CD4-positive, alpha-beta T cell treated with Interleukin-2 at 100 ng/mL for 4 hours (primary cell): ENCODE results near the gene CAPN13.
"Not testable (repeated sequence)": the region's sequence is repeated elsewhere in the genome, so short reads cannot be mapped to it uniquely, and the experiment has no call there.

Experiments
- DNase-seq: peaks from one replicate; pipeline ENCODE4 v3.0.0-alpha.2; 2020; ENCODE audit warnings: low spot score

The CAPN13 gene

DNA sequence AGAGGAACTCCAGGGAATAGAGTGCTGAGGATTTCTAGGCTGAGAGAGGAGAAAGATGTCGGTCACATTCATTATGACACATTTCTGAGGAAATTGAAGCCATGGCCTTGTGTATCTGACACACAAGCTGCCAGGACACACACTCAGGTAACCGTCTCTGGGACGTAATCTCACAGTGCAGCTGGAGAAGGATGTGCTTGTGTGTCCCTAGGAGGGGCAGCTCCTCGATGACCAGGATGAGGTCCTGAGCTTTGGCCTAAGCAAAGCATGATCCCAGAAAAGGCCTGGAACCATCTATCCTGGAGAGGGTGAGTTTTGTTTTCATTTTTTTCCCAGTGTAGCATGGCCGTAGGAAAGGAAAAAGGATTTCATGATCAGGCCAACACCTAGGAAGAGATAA, 102.2 kb downstream of the CAPN13 start:
- no peak for DNase-seq

DNA sequence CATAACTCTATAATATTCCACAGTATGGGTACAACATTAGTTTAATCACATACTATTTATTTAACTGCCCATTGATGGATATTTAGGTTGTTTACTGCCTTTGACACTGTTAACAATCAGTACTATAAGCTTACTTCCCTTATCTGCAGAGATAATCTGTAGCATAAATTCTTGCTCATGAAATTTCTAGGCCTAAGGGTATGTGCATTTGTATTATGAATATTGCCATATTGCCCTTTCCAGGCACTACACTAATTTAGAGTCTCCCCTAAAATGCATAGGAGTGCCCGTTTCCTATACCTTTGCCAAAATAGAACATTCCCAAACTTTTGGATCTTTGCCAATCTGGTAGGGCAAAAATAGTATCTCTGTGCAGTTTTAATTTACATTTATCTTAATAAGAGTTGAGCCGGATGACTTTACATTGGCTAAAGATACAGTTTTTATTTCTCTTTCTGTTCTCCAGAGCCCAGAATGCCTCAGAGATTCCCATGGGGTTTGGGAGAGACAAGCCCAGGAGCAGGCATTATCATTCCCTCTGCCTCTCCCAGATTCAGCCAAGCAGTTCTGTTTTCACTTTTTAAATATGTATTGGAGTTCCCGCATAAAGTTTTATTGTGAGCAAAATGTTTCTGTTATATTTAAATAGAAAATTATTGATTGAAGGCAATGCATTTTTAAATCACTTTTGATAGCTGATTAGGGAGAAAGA, 102.8 kb downstream of the CAPN13 start:
- DNase-seq, result no peak

GRCh38 chr2:30702694-30703093, 104.6 kb downstream of the CAPN13 start:
- DNase-seq, result no peak

GRCh38 chr2:30701782-30702181, 105.5 kb downstream of the CAPN13 start:
- DNase-seq, result no peak

DNA sequence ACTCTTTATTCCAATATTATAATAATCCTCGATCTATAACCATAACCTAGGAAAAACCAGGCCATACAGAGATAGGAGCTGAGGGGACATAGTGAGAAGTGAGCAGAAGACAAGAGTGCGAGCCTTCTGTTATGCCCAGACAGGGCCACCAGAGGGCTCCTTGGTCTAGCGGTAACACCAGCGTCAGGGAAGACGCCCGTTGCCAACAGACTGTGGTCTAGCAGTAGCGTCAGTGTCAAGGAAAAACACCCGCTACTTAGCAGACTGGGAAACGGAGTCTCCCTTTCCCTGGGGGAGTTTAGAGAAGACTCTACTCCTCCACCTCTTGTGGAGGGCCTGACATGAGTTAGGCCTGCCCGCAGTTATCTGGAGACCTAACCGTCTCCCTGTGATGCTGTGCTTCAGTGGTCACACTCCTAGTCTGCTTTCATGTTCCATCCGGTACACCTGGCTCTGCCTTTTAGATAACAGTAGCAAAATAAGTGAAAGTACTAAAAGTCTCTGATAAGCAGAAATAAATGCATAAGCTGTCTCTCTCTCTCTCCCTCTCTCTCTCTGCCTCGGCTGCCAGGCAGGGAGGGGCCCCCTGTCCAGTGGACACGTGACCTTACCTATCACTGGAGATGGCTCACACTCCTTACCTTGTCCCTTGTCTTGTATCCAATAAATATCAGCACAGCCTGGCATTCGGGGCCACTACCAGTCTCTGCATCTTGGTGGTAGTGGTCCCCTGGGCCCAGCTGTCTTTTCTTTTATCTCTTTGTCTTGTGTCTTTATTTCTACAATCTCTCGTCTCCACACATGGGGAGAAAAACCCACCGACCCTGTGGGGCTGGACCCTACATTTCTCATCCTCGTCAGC, 109.8 kb downstream of the CAPN13 start:
- not testable (repeated sequence) for DNase-seq

- no peak for DNase-seq
These were observed 111.5 kb downstream of the CAPN13 start for GRCh38 chr2:30695749-30696148.

DNA sequence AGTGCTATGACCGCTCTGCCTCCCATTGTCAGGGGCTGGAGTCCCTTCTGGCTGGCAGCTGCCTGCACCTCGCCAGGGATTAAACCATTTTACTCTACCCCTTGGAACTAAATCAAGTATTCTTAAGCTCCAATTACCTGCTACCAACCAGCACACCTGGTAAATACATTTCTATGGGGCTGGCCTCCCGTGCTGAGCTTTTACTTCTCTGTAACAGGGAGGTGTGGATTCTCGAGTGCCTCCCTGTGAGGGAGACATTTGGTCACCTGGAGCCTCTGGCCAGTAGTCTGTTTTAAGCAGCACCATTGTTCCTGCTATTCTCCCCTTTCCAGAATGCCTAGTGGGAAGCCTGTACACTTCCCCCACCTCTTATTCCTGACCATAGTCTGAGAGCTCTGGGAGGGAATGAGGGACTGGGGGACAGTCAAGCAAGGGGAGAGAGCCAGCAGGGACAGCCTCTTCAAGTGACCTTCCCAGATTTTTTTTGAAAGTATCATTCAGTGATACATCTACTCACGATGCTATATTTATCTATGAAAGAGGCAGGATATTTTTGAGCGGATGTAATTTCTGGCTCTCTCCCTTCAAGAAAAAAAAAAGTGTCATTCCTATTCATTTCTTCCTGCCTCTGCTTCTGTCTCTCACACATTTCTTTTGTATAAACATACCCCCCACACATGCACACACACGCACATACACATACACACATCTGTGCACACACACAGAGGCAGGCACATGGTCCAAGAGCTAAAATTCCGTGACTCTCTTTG, 112.8 kb downstream of the CAPN13 start:
- DNase-seq, result no peak

GRCh38 chr2:30693821-30694281, 113.4 kb downstream of the CAPN13 start:
- no peak for DNase-seq

GRCh38 chr2:30692829-30693275, 114.4 kb downstream of the CAPN13 start:
- DNase-seq, result no peak

GRCh38 chr2:30691948-30692828, 115.1 kb downstream of the CAPN13 start:
- no peak for DNase-seq

- no peak for DNase-seq
These were observed 115.9 kb downstream of the CAPN13 start for GRCh38 chr2:30691091-30691947.

GRCh38 chr2:30690126-30690561, 117.1 kb downstream of the CAPN13 start:
- no peak for DNase-seq

DNA sequence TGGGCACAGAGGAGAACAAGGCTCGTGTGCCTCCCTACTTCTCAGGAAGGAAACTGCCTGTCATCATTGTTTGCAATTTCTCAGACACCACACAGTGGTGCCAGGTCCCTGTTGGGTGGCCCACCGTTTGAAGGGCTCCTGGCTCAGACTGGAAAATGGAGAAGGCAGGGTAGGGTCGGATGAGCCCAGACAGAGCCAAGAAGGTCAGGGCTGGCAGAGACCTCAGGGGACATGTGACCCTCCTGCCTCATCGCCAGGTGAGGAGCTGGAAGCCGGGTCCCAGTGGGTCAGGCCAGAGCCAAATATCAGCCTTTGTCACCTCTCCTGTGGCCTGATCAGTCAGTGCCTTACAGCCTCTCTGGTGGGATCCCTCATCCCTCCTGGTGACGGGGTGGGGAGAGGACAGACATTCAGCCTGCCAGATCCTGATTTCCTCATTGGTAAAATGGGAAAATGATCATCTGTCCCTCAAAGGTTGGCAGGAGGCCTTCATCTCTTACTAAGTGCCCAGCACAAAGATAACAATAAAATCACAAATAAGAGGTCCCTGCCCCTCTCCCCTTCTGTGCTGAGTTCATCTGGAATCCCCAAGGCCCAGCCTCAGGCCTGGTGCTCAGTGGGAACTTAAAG, 117.6 kb downstream of the CAPN13 start:
- no peak for DNase-seq

GRCh38 chr2:30688956-30689401, 118.3 kb downstream of the CAPN13 start:
- no peak for DNase-seq

- no peak for DNase-seq
These were observed 120.6 kb downstream of the CAPN13 start for GRCh38 chr2:30686669-30687068.

DNA sequence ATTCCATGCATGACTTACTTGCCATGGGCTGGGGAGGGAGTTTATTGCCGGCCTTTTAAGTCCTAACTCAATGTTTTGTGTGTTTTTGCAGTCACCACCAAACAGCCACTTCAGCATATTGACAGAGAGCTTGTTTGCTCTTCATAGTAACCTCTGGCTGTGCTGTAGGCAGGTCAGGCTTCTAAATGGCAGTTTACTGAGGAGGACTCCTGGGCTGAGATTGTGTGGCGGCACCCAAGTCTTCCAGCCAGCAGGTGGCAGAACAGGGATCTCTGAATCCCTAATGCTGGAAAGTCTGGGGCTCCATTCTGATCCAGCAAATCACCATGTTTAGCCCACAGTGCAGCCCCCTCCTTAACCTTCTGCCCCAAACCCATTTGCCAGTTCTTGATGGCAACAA, 121.2 kb downstream of the CAPN13 start:
- DNase-seq, result no peak

GRCh38 chr2:30684996-30685395, 122.2 kb downstream of the CAPN13 start:
- no peak for DNase-seq

DNA sequence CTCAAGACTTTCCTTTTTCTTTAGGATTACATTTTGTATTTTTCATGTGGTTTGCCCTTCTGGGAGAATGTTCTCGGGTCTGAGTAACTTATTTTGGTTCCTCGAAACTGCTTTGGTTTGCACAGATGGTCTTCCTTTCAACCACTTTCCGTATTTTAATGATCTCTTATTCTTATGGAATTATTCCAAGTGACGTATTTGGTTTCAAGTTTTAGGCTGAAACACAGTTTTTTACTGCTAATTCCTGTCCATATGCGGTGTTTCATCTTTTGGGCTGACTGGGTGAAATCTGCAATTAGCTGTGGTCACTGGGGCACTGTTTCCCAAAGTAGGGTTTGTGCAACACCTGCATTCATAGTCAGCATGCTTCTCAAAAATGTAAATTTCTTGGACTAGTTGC, 122.7 kb downstream of the CAPN13 start:
- no peak for DNase-seq

DNA sequence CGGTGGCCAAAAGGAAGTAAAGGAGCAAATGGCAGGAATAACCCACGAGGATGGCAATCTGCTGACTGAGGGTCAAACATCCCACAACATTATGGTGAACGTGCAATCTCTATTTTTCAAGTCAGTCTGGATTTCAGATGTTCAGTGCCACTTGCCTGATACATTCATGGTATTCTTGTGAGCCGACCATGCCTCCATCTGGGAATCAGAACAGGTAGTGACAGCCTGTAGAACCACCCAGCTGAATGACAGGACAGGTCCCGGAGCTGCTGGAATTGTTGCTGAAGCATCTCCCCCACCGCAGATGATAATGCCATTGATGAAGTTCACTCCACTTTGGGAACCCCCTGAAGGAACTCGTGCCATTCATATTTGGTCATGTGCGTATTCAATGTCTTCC, 123.2 kb downstream of the CAPN13 start:
- no peak for DNase-seq
